GM21526 (cell line): ENCODE results near the gene MACF1.

Experiments
- ATAC-seq: cut with Tn5 transposase; IDR thresholded peaks from one replicate; pipeline ENCODE4 v1.9.1; 2021; ENCODE audit warnings: moderate library complexity; ENCODE audit not compliant: unreplicated experiment, low FRiP score

MACF1 gene

DNA sequence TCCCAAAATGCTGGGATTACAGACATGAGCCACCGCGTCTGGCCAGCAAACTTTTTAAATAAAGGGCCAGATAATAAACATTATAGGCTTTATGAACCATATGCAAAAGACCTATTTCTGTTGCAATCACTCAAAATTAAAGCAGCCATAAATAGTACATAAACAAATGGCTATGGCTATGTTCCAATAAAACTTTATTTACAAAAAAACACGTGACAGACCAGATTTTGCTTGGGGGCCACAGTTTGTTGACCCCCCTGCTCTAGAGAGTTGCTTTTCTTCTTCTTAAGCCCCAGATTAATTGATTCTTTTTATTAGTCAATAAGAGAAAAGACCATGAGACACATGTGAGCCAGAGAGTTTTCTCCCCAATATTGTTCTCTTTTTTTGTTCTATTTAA is 138.3 kb downstream of the MACF1 start:
- ATAC-seq, result no peak

DNA sequence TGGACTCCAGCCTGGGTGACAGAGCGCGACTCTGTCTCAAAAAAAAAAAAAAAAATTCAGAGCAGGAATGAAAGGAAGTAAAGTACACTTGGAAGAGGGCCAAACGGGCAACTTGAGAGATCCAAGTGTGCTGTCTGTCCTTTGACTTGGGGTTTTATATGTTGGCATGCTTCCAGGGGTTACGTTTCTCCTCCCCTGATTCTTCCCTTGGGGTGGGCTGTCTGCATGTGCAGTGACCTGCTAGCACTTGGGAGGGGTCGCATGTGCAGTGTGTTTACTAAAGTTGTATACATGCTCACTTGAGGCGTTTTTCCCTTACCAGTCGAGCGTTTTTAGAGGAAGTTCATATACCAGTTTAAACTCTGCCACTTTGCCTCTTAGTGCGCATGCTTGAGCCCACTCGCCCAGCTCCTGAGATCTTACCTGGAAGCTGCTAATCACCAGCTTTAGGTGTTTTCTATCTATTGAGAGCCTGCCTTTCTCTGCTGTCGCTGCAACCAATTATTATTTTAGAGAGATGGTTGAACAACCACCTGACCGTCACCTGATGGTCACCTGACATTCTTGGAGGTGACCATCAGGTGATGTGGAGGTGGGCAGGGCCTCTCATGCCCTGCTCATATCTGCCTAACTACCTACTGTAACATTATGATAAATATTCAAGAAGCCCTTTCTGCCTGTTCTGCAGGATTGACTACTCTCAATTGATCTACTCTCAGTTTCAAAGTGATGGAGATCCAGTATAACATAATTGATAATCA is 140.1 kb downstream of the MACF1 start:
- ATAC-seq, result no peak

DNA sequence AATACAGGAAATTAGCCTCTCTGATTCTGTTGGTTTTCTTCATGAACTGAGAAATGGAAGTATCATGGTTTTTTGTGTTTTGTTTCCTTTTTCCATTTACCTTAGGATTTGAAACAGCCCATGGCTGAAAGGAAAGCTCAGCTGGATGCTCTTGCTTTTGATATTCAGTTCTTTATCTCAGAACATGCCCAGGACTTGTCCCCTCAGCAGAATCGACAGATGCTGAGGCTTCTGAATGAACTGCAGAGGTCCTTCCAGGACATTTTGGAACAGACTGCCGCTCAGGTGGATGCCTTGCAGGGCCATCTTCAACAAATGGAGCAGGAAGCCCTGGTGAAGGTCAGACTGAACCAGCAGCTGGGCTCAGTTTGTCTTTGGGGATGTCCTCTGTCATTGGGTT is 142.4 kb downstream of the MACF1 start:
- no peak for ATAC-seq

GRCh38 chr1:39348278-39348677 is 143.8 kb downstream of the MACF1 start:
- ATAC-seq, result no peak

DNA sequence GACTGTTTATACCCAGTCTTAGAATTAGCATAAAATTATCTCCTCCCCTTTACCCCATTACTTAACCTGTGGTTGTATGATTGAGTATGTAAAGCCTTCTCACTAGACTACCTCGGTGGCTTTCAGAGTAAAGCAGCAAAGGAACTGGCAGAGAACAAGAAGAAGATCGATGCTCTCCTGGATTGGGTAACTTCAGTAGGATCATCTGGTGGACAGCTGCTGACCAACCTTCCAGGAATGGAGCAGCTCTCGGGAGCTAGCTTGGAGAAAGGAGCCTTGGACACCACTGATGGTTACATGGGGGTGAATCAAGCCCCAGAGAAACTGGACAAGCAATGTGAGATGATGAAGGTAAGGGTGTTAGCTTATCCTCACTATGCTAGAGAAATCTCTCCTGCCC is 148.4 kb downstream of the MACF1 start:
- ATAC-seq, result no peak

DNA sequence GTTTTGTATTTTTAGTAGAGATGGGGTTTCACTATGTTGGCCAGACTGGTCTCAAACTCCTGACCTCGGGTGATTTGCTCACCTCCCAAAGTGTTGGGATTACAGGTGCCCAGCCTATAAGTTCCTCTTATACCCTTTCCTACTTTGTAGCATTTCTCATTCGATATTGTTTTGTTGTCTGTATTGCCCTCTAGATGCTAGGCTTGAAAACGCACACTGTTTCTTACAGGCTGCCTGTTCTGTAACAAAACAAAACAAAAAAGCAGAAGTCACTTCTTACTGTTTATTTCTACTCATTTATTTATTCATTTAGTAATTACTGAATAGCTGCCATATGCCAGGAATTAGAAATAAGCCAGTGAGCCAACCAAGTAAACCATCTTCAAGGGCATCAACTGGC is 150.1 kb downstream of the MACF1 start:
- no peak for ATAC-seq

GRCh38 chr1:39358491-39358890 is 154.0 kb downstream of the MACF1 start:
- no peak for ATAC-seq

DNA sequence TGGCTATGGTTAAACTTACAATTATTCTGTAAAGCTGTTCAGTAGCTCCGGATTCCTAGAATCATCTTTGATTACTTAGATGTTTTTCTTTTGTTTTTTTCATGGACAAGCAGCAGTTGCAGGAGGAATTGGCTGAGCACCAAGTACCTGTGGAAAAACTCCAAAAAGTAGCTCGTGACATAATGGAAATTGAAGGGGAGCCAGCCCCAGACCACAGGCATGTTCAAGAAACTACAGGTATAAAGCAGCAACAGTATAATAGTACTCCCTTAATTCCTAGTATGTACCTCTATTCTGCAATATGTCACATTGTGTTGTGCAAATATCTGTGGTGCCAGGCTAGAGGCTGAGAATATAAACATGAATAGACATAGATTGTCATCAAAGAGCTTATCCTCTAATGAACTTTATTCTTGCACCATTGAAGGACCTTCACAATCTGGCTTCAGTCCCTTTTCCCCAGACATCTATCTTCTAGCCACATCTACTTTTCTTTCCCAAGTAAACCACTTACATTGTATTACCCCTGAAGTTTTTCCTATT is 154.6 kb downstream of the MACF1 start:
- no peak for ATAC-seq

DNA sequence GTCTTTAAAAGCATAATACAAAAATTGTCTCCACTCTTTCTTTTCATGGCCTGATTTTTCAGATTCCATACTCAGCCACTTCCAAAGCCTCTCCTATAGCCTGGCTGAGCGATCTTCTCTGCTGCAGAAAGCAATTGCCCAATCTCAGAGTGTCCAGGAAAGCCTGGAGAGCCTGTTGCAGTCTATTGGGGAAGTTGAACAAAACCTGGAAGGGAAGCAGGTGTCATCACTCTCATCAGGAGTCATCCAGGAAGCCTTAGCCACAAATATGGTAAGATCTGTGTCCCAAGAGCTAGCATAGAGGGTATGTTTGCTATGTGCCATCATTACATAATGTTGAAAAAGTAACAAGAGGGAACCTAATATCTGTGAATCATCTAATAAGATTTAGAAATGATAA is 156.2 kb downstream of the MACF1 start:
- ATAC-seq, result no peak

GRCh38 chr1:39361446-39361845 is 157.0 kb downstream of the MACF1 start:
- ATAC-seq, result no peak

- no peak for ATAC-seq
Measured at GRCh38 chr1:39363267-39363666, 158.8 kb downstream of the MACF1 start.

DNA sequence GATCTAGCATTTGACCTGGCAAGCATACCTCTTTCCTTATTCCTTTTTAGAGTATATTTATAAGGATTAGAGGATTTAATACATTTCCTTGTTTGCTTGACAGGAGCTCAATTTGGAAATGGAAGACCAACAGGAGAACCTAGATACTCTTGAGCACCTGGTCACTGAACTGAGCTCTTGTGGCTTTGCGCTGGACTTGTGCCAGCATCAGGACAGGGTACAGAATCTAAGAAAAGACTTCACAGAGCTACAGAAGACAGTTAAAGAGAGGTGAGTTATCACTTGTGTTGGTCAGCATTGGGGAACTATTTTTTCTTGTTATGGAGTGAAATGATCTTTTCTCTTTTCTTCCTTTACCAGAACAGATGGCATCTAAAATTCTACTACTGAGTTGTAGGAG is 163.6 kb downstream of the MACF1 start:
- no peak for ATAC-seq

- no peak for ATAC-seq
Measured at GRCh38 chr1:39369565-39369964, 165.1 kb downstream of the MACF1 start.

DNA sequence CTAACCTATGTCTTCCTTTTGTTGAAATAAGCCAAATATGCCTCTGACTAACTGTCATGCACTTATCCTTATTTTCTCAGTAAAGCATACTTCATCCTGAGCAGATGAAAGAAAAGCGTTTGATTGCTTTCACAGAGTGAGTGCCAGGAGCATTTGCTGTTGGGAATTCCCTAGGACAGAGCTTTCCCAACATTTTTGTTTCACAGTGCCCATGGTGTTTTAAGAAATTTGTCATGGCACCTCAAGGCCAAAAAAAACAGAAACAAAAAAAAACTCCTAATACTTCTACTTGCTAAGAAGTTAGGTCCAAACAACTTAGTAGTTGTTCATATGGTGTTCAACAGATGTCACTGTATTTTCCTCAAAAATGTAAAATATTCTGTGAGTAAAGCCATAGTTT is 166.1 kb downstream of the MACF1 start:
- no peak for ATAC-seq

DNA sequence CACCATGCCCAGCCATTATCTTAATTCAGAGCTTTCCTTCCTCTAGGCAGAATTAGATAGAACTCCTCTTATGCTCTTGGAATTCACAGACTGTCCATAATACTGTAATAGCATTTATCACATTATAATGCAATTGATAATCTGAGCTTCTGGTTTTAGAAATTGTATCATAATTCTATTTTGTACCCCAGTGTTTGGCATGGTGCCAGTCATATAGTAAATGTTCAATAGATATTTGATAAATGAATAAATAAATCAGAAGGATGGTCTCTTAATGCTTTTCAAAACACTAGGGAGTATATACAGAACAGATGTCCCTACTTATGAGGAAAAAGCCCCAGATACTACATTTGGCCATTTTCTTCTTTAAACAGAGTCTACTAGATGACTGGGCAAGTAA is 167.6 kb downstream of the MACF1 start:
- ATAC-seq, result no peak

GRCh38 chr1:39376656-39377055 is 172.2 kb downstream of the MACF1 start:
- no peak for ATAC-seq

- no peak for ATAC-seq
Measured at GRCh38 chr1:39378377-39378776, 173.9 kb downstream of the MACF1 start.

GRCh38 chr1:39379187-39379586 is 174.7 kb downstream of the MACF1 start:
- ATAC-seq, result no peak

DNA sequence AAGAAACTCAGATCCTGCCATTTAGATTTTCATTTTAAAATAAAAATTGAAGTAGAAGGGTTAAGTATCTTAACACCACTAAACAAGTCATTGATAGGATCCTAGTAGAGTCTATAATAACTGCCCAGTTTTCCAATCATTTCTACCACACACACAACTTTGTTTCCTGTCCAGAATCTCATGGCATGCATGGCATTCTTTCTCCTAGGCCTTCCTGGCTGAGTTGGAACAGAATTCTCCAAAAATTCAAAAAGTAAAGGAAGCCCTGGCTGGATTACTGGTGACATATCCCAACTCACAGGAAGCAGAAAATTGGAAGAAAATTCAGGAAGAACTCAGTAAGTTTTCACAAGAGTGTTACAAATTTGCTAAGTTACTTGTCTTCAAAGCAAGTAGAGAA is 175.5 kb downstream of the MACF1 start:
- no peak for ATAC-seq

GRCh38 chr1:39381839-39382238 is 177.3 kb downstream of the MACF1 start:
- no peak for ATAC-seq

- no peak for ATAC-seq
Measured at GRCh38 chr1:39384305-39384704, 179.8 kb downstream of the MACF1 start.
